HL-60 (cell line): Measurements from ENCODE around the gene DENND1B.

Experiments used
- DNase-seq, 2 experiments: peaks; one replicate each; pipeline ENCODE4 v3.0.0-alpha.2; 2010 to 2020; ENCODE audit warnings: low read depth in 1 of 2, low spot score in 1 of 2
- H3K27ac ChIP-seq: fragments of 250-450 bp; sonication (Bioruptor Pico); replicated peaks from 2 replicates; pipeline ENCODE4 v1.5.1; 2020; ENCODE audit warnings: mild to moderate bottlenecking, moderate library complexity
- H3K27me3 ChIP-seq: fragments of 250-450 bp; sonication (Bioruptor Pico); 2 replicates; pipeline ENCODE4 v1.5.1; 2021; ENCODE audit warnings: mild to moderate bottlenecking, moderate library complexity; ENCODE audit not compliant: insufficient read depth, poor library complexity, severe bottlenecking
- H3K4me3 ChIP-seq: replicated peaks from 2 replicates; pipeline ENCODE4 v1.5.1; 2011; ENCODE audit warnings: mild to moderate bottlenecking, control low read depth, low read length; ENCODE audit not compliant: insufficient read depth
- CTCF ChIP-seq: IDR thresholded peaks from one replicate; pipeline ENCODE4 v1.5.1; 2011; ENCODE audit warnings: low read length, control low read depth, inconsistent platforms; ENCODE audit not compliant: insufficient read depth
- GABPA ChIP-seq: IDR thresholded peaks from 2 replicates; pipeline ENCODE4 v1.6.1; 2012; ENCODE audit warnings: low read depth
- POLR2AphosphoS5 ChIP-seq: IDR thresholded peaks from 2 replicates; pipeline ENCODE4 v1.6.1; 2012; ENCODE audit warnings: low read depth
- REST ChIP-seq: IDR thresholded peaks from 2 replicates; pipeline ENCODE4 v1.6.1; 2012; ENCODE audit warnings: low read depth; ENCODE audit not compliant: insufficient replicate concordance
- SPI1 ChIP-seq: IDR thresholded peaks from 2 replicates; pipeline ENCODE4 v1.6.1; 2012; ENCODE audit warnings: low read depth, mild to moderate bottlenecking, borderline replicate concordance

Gene DENND1B

GRCh38 chr1:197519741-197520334 lies 255.4 kb downstream of the DENND1B start:
- TF ChIP-seq CTCF = peak; percentile 32
- no peak for TF ChIP-seq GABPA
- H3K27me3 ChIP-seq = no peaks in the 10 kb centered on the region
- H3K4me3 ChIP-seq = no peak overlapping the region
- no peak overlapping the region for H3K27ac ChIP-seq
- no peak for DNase-seq

- TF ChIP-seq CTCF (no peak), GABPA (no peak), POLR2AphosphoS5 (no peak), SPI1 (no peak), REST (no peak)
- H3K4me3 ChIP-seq = no peak overlapping the region
- H3K27me3 ChIP-seq = no peaks in the 10 kb centered on the region
- no peak for DNase-seq
- H3K27ac ChIP-seq = no peak overlapping the region
Observed at GRCh38 chr1:197515421-197515820, 259.9 kb downstream of the DENND1B start.

GRCh38 chr1:197510691-197511378 lies 264.4 kb downstream of the DENND1B start:
- H3K27ac ChIP-seq = no peak overlapping the region
- TF ChIP-seq REST (no peak), CTCF (no peak), POLR2AphosphoS5 (no peak), GABPA (no peak), SPI1 (no peak)
- no peak overlapping the region for H3K4me3 ChIP-seq
- DNase-seq = no peak
- no peaks in the 10 kb centered on the region for H3K27me3 ChIP-seq
